Endothelial cell of umbilical vein (primary cell): ENCODE data around the gene SPAG17. TPM values are rescaled to one million over a fixed set of nuclear protein-coding genes. Genes with fewer than 3 reads are reported as not detected.

Source experiments
- BruUV-seq: library from RNA; stranded (reverse); fragments of 400-500 nt; replicated peaks from 2 replicates; lab custom pipeline; 2021; lab: Mats Ljungman, UMichigan
- CTCF ChIA-PET: fragments of 300-600, 350-600 bp; sonication (Branson Sonifier 250); formaldehyde crosslinking; loops from one replicate; lab custom pipeline; 2021; ENCODE audit warnings: antibody characterized with exemption, inconsistent platforms; lab: Charles Lee
- POLR2A ChIA-PET: fragments of 300-600, 350-600 bp; sonication (Branson Sonifier 250); formaldehyde crosslinking; loops from one replicate; lab custom pipeline; 2021; ENCODE audit warnings: antibody characterized with exemption, inconsistent platforms; lab: Charles Lee
- DNase-seq: peaks from one replicate; pipeline ENCODE4 v3.0.0-alpha.2; 2011; ENCODE audit warnings: low read depth, low spot score
- FAIRE-seq: peaks from 2 replicates; lab custom pipeline; 2011; peaks lifted over from hg19 to GRCh38; lab: Jason Lieb, UNC
- H2AFZ ChIP-seq: 2 replicates; pipeline ENCODE4 v1.6.0; 2012; ENCODE audit warnings: low read depth, low read length, control low read depth, inconsistent platforms
- H3K27ac ChIP-seq: 2 replicates; pipeline ENCODE4 v1.5.1; 2011; ENCODE audit warnings: low read depth, mild to moderate bottlenecking, control low read depth, low read length, moderate library complexity; ENCODE audit not compliant: insufficient read depth
- H3K27me3 ChIP-seq, 2 experiments: 2 replicates each; pipeline versions ENCODE4 v1.6.0 to v1.6.1; 2011; ENCODE audit warnings: low read length in 2 of 2, mixed read lengths in 1 of 2; ENCODE audit not compliant: control insufficient read depth in 2 of 2, insufficient read depth in 2 of 2
- H3K36me3 ChIP-seq, 2 experiments: 2 replicates in 1 of 2; 3 replicates in 1 of 2; pipeline ENCODE4 v1.5.1; 2011; ENCODE audit warnings: low read length in 2 of 2, mild to moderate bottlenecking in 1 of 2, moderate library complexity in 1 of 2; ENCODE audit not compliant: control insufficient read depth in 2 of 2, insufficient read depth in 2 of 2; ENCODE audit errors: extremely low read depth in 1 of 2
- H3K4me1 ChIP-seq: 3 replicates; pipeline ENCODE4 v1.5.1; 2011; ENCODE audit warnings: mild to moderate bottlenecking, low read length; ENCODE audit not compliant: control insufficient read depth, insufficient read depth; ENCODE audit errors: extremely low read depth
- H3K4me2 ChIP-seq: 2 replicates; pipeline ENCODE4 v1.6.1; 2011; ENCODE audit warnings: low read length, control low read depth, mixed read lengths; ENCODE audit not compliant: insufficient read depth
- H3K4me3 ChIP-seq, 3 experiments: fragments of 200-600 bp in 1 of 3; sonication (generic), shearing (Covaris generic) in 1 of 3; replicated peaks in 1 of 3; 2 replicates each; pipeline ENCODE4 v1.5.1; 2011 to 2016; ENCODE audit warnings: control low read depth in 3 of 3, low read length in 3 of 3, mild to moderate bottlenecking in 2 of 3, inconsistent platforms in 1 of 3, low read depth in 1 of 3, moderate library complexity in 1 of 3; ENCODE audit not compliant: insufficient read depth in 1 of 3
- H3K79me2 ChIP-seq: 2 replicates; pipeline ENCODE4 v1.6.0; 2012; ENCODE audit warnings: low read length, inconsistent platforms; ENCODE audit not compliant: control insufficient read depth, insufficient read depth
- H3K9ac ChIP-seq: replicated peaks from 2 replicates; pipeline ENCODE3; 2011; ENCODE audit warnings: low read length, control low read depth; ENCODE audit not compliant: insufficient read depth; ENCODE audit errors: extremely low read depth
- H3K9me1 ChIP-seq: replicated peaks from 3 replicates; pipeline ENCODE4 v1.6.0; 2011; ENCODE audit warnings: mild to moderate bottlenecking, low read length; ENCODE audit not compliant: control insufficient read depth, insufficient read depth; ENCODE audit errors: extremely low read depth
- H3K9me3 ChIP-seq: replicated peaks from 2 replicates; pipeline ENCODE4 v1.5.1; 2012; ENCODE audit warnings: low read length, inconsistent platforms; ENCODE audit not compliant: control insufficient read depth, insufficient read depth
- H4K20me1 ChIP-seq: replicated peaks from 2 replicates; pipeline ENCODE3; 2011; ENCODE audit warnings: mild to moderate bottlenecking, low read length; ENCODE audit not compliant: control insufficient read depth, insufficient read depth; ENCODE audit errors: extremely low read depth
- CTCF ChIP-seq, 2 donors: IDR thresholded peaks; 1 replicate in 1 of 2; 2 replicates in 1 of 2; pipeline ENCODE4 v1.5.1; 2011; ENCODE audit warnings: low read length in 2 of 2, mild to moderate bottlenecking in 2 of 2, moderate library complexity in 2 of 2, control low read depth in 1 of 2, inconsistent platforms in 1 of 2, low read depth in 1 of 2; ENCODE audit not compliant: insufficient read depth in 1 of 2; ENCODE audit errors: extremely low read depth in 1 of 2
- EZH2 ChIP-seq: IDR thresholded peaks from 2 replicates; pipeline ENCODE4 v1.6.1; 2012; ENCODE audit warnings: borderline replicate concordance, low read depth, mild to moderate bottlenecking, moderate library complexity, low read length, inconsistent platforms; ENCODE audit not compliant: severe bottlenecking
- FOS ChIP-seq: IDR thresholded peaks from 2 replicates; pipeline ENCODE4 v1.6.1; 2011; ENCODE audit warnings: mild to moderate bottlenecking, low read length, moderate library complexity, borderline replicate concordance; ENCODE audit not compliant: insufficient read depth
- GATA2 ChIP-seq: IDR thresholded peaks from 2 replicates; pipeline ENCODE4 v1.7.0; 2011; ENCODE audit warnings: low read depth, mild to moderate bottlenecking, moderate library complexity, mixed read lengths, low read length; ENCODE audit not compliant: insufficient read length, insufficient read depth
- JUN ChIP-seq: IDR thresholded peaks from 2 replicates; pipeline ENCODE4 v1.6.1; 2011; ENCODE audit warnings: borderline replicate concordance, low read depth; ENCODE audit not compliant: insufficient read length, insufficient read depth
- MAX ChIP-seq: IDR thresholded peaks from 2 replicates; pipeline ENCODE4 v1.6.1; 2011; ENCODE audit not compliant: insufficient read depth, insufficient read length
- MYC ChIP-seq: IDR thresholded peaks from one replicate; pipeline ENCODE4 v1.6.1; 2011; ENCODE audit warnings: mild to moderate bottlenecking, low read depth, low read length
- POLR2A ChIP-seq: IDR thresholded peaks from 2 replicates; pipeline ENCODE4 v1.6.1; 2012; ENCODE audit warnings: low read depth, mild to moderate bottlenecking, control low read depth, low read length
- POLR2AphosphoS5 ChIP-seq: IDR thresholded peaks from 2 replicates; pipeline ENCODE4 v1.6.1; 2012; ENCODE audit warnings: low read depth, mild to moderate bottlenecking, control low read depth, low read length, moderate library complexity; ENCODE audit not compliant: insufficient read depth
- dilution Hi-C: fragments of 300-500 bp; cut with MboI; formaldehyde crosslinking; loops from one replicate; pipeline ENCODE4 v1.15.0; 2019; ENCODE audit warnings: low sequenced_read_pairs; ENCODE audit not compliant: extremely low pct_ligation_motif_present
- intact Hi-C: fragments of 100-400 bp; cut with micrococcal nuclease; formaldehyde crosslinking; loops from one replicate; pipeline ENCODE4 v1.10.0; 2022
- polyA plus RNA-seq, 4 experiments: library from polyadenylated mRNA; depleted of rRNA in 3 of 4; stranded (reverse) in 3 of 4; unstranded in 1 of 4; fragments of >200 nt; gene quantifications; 2 replicates each; pipeline versions ENCODE4 v1.2.1 to v1.2.3, GENCODE V29; 2011 to 2012; ENCODE audit warnings: missing spikeins in 1 of 4
- total RNA-seq: library from RNA; stranded (reverse); gene quantifications from 2 replicates; pipeline ENCODE4 v1.2.3, GENCODE V29; 2021

SPAG17 gene
- total and polyA plus RNA-seq, 2 donors (not counting 3 experiments of a cell fraction or from before 2014, with no cell fraction given): not detected

- POLR2A ChIA-PET: no interaction called here
- H3K9me1 ChIP-seq: no peaks in the 10 kb centered on the region
- H3K4me3 ChIP-seq: no peak overlapping the region
- DNase-seq (no peak), FAIRE-seq (no peak)
- BruUV-seq: no TSS peak
- H3K79me2 ChIP-seq: no peaks in the 10 kb centered on the region
- TF ChIP-seq FOS: no peak
- no peak for TF ChIP-seq GATA2
- no peak for TF ChIP-seq CTCF (IDR thresholded peaks at IDR 0.05; ENCODE audit: extremely low read depth in 1 of 2, insufficient read depth in 1 of 2, low read depth in 1 of 2, low read length in 2 of 2)
- TF ChIP-seq POLR2A: no peak
- no peak for TF ChIP-seq JUN
- no peak for TF ChIP-seq POLR2AphosphoS5
- TF ChIP-seq EZH2: no peak
- TF ChIP-seq MYC: no peak
- TF ChIP-seq MAX: no peak
- H2AFZ ChIP-seq: no peak overlapping the region
- dilution Hi-C loops (no loop called here), intact Hi-C loops (loop anchor here (2.0 kb wide), 1 partner anchor 39 kb away; no protein-coding TSS in a partner anchor)
- no peak overlapping the region for H3K27ac ChIP-seq
- H3K9me3 ChIP-seq: no peaks in the 10 kb centered on the region
- no peaks in the 10 kb centered on the region for H4K20me1 ChIP-seq
- H3K36me3 ChIP-seq: no peaks in the 10 kb centered on the region
- no peaks in the 10 kb centered on the region for H3K4me1 ChIP-seq
- no peaks in the 10 kb centered on the region for H3K27me3 ChIP-seq
- no peak overlapping the region for H3K4me2 ChIP-seq
- no peak overlapping the region for H3K9ac ChIP-seq
- CTCF ChIA-PET: interaction anchor here (1.5 to 1.7 kb wide), 2 partner anchors 16 to 865 kb away, joined by 3 to 8 read pairs; no protein-coding TSS in a partner anchor
Measured at GRCh38 chr1:118143831-118144230, 41.2 kb downstream of the SPAG17 start.
